ENCODE results near the gene PFDN1. TPM values are rescaled to one million over a fixed set of nuclear protein-coding genes. Genes with fewer than 3 reads are reported as not detected.
A peak's percentile ranks its signal among the peaks of the same experiment; 100 is the strongest.
"Not testable (repeated sequence)": the region's sequence is repeated elsewhere in the genome, so short reads cannot be mapped to it uniquely, and the experiment has no call there.

The PFDN1 gene, protein sequence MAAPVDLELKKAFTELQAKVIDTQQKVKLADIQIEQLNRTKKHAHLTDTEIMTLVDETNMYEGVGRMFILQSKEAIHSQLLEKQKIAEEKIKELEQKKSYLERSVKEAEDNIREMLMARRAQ
- 94.0 TPM for polyA plus RNA-seq (2013, experiment 1 of 2; ENCODE audit: insufficient read length)
- polyA plus RNA-seq (2013, experiment 2 of 2; ENCODE audit: insufficient read length) = 89.7 TPM

DNA sequence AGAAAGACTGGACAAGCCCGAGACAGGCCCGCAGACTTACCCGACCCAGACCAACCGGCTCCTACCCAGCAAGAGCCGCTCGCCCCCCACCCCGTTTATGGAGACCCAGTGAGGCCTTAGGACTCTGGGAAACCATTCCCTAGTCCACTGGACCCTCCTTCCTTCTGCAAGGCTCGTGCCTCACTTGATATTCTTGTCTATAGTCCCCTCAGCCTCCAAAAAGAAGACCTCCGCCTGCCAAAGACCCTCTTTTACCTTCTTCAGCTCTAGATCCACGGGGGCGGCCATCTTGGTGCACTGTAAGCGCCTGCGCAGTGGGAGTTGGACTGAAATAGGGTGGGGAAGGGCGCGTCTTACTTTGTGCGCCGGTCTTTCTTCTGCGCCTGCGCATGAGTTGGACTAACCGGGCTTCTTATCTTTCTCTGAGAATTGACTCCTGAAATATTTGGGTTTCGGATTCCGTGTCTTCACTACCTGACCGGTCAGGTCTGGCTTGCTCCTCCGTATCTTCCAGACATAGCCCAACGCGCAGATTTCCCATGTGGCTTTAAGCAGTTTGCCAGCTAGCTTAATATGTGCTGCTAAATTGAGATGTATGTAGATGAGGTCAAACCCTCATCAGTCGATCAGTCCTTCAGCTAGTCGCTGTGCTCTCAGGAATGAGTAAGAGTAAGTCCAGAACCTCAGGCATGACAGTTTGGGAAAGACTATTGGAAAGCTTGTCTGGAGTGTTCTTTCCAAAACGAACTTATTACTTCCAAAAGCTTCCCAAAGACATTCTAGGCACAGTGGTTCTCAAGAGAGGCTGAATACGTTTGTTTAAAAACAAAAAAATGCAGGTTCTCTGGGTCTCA is at the start of gene PFDN1:
TSS of gene PFDN1 (minus strand) at position 316 of the 854 bp plus-strand sequence. CDS start at position 288, 28 bp downstream.
- peak; percentile 96 for DNase-seq

DNA sequence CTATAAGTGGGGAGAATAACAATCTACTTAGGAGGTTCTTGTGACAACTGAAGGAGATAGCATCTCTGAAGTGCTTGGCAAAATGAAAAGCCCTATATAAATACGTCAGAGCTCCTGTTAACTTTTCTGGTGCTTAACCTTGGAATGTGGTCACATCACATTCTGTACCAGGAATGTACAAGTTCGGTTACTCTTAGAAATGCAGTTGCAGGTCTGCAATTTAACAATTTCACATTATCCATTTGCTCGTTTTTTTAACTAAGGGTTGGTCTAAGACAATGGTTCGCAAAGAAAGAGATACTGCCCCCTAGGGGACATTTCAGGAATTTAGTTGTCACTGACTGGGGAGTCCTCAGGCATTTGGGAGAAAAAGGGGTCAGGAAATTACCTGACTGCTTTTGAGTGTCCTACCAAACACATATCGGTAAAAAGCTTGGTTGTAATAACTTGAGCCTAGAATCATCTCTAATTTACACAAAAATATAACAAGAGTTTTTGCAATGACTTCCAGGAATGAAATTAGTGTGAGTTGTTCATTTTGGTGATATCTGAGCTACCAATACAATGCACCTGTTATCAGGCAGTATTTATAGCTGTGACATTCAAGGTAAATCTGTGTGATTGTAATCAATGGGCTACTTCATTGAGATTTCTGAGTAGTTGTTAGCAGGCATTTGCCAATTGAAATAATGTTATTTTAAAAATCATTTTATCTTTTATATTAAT is 48.9 kb upstream of the PFDN1 start:
- DNase-seq = peak; percentile 62

DNA sequence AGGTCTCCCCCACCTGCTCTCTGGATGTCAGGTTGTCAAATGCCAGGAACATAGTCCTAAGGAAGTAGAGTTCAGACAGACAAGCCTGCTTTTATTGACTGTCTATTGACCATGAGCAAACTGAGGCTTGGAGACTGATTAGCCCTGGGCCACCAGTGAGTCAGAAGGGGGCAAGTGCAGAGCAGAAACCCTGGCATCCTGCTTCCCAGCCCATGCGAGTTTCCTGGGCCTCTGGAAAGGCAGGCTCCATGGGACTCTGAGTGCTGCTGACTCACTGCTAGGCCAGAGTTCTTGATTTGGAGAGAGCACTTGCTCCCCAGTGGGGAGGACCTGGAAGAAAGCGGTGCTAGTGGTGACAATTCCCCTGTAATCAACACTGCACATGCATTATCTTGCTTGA is 46.3 kb upstream of the PFDN1 start:
- DNase-seq = no peak

DNA sequence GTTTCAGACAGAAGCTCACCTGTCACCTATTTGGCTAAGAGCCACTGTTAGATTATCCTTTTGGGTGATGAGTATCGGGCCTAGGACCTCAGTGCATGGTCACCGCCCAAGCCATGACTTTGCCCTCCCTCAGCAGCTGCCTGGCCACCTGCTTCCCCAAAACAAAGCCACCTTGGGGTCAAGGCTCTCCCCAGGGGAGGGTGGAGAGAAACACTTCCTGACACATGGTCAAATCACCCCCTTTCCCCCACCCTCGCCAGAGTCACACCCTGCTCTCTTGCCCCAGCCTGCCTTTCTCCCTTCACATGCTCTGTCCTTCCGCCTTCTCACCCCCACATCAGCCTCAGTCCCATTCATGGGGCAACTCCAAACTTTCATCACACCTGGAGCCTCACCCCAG is 45.2 kb upstream of the PFDN1 start:
- no peak for DNase-seq

DNA sequence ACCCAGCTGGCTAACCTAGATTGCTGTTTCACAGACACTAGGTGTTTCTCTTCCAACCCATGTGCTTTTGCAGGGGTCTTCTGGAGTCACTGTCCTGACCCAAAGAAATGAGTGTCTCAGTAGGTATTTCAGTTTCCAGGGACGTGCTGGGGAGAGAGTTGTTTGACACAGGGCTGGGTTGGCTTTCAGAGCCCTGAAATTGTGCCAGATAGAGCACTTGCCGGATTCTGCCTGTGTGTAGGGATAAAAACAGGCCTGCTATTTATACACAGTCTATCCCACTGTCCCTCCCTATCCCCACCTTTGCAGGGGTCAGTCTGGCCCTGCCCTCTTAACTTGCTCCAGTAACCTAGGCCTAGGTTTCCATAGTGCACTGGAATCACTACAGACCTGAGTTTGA is 44.5 kb upstream of the PFDN1 start:
- no peak for DNase-seq

DNA sequence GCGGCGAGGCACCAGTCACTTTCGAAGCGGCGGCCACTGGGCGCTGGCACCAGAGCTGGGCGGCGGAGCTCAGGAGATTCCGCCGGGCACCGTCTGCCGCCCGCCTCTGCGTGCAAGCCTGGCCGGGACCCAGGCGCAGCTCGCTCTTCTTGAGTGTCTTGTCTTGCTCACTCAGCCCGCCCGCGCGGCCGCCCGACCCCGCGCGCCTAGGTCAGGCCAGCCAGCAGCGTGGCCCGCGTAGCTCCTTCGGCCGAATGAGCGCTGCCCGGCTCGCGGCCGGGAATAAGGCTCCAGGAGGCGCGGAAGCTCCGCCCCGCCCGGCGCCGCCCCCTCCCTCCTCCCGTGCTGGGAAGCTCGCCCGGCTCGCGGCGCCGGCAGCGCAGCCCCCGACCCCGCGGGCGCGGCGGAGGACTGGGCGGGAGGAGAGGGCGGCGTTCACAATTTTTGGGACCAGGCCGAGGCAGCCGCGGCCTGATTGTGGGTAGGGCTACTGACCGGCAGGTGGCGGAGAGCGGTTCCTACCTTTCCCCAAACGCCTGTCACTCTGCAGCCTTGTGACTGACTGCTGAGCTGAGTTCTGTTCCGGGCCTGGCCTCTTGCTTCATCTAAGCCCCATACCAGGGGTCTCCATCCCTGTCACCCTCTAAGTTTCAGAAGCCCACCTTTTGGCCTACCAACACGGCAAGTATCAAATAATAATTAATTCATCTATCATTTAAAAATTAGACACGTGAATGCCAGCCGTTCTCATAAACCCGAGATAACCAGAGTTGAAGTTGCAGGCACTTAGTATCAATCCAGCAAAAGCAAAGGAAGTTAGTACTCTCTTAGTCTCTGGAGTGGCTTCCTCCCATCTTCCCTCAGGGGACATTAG is 43.7 kb upstream of the PFDN1 start, which contains the start of gene HBEGF:
TSS of gene HBEGF (minus strand) at position 256 of the 874 bp plus-strand sequence. CDS start 275 bp downstream, outside the sequence.
- DNase-seq = peak; percentile 59

DNA sequence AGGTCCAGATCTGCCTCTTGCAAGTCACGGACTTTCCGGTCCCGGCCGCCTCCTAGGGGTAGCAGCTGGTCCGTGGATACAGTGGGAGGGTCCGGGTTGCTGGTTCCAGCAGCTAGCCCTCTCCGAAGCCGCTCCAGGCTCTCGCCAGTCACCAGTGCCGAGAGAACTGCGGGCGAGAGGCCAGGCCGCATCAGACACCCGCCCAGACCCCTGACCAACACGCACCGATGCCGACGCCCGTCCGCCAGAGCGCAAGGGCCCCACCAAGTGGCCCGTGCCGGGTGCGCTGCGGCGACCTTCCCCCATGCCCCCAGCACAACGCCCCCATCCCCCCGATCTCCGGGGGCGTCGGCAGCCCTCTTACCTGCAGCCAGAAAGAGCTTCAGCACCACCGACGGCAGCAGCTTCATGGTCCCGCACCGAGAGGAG is 43.0 kb upstream of the PFDN1 start:
- peak; percentile 58 for DNase-seq

DNA sequence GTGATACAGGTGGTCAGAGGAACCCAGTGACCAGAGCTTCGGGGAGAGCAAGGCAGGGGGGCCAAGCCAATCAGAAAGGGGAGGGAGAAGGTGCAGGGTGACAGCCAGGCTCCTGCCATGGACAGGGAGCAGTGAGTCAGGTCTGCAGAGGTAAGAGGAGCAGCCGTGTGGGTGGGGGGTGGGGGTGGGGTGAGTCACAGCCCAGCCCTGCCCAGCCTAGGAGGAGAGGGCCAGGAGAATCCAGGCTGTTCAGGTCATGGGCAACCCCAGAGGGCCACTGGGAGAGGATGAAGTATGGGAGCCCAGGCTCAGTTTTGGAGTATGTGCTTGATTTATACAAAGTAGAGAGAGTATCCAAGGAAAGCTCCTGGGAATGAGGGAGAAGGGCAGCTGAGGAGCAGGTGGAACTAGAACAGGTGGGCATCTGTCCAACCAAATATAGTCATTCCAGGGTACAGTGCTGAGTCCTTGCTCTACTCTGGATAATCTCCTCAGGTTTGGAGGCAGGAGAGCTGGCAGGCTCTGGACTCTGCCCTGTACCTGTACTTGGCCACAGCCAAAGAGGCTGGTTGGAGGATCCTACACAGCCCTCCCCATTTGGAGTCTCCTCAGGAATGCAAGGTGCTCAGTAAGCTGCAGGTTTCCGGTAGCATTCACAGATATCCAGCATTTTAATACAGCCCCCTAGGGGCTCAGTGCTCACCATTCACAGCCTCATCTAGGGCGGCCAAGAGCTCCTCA is 42.0 kb upstream of the PFDN1 start:
- DNase-seq = no peak

DNA sequence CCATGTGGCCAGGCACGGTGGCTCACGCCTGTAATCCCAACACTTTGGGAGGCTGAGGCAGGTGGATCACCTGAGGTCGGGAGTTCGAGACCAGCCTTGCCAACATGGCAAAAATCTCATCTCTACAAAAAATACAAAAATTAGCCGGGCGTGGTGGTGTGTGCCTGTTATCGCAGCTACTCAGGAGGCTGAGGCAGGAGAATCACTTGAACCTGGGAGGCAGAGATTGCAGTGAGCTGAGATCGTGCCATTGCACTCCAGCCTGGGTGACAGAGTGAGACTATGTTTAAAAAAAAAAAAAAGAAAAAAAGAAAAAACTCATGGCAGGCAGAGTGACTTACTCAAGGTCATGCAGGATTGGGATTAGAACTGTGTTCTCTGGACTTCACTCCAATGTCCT is 40.9 kb upstream of the PFDN1 start:
- DNase-seq = not testable (repeated sequence)

DNA sequence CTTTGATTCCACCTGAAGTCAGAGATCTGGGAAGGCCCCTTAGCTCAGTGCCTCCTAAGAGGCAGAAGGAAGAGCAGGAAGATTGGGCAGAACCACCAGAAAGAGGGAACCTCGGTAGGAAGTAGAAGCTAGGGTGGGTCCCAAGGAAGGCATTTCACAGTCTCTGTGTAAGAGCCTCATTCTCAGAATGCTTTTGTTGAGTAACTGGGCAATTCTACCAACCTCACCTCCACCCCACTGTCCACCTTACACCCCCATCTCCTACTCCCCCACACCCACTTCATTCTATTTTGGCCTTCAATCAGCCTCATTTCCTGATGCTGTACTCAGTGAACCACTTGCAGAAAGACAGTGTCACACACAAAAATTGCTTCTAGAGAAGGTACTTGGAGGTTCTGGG is 40.0 kb upstream of the PFDN1 start:
- no peak for DNase-seq

DNA sequence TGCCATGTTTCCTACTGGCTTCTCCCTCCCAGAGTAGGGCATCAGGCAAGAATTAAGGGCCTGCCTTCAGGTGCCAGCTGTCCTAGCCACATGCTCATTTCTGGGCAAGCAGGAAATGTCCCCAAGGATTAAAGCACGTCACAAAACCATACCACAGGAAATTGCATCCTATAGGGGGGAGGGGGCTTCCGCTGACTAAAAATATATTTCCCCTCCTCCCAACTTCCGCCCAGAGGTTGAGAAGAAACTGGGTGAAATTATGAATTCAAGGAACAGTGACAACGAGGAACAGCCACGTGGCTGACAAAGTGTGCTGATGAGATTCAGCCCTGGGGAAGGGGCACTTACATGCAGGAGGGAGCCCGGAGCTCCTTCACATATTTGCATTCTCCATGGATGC is 39.4 kb upstream of the PFDN1 start:
- no peak for DNase-seq

DNA sequence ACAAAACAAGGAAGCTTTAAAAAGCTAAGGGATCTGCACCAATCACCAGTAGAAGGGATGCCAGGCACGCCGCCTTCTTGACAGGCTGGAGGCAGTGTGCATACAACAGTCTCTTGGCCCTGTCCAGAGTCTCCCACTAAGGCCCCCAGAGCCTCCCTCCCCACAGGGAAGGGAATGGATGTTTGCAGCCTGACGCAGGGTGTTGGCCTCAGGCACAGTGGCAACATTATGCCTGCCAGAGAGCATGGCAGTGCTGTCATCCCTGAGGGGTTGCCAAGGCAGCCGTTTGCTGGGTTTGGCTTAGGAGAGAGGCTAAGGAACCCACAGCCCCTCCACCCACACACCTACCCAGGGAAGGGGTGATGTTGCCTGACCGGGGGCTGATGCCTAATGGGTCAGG is 38.7 kb upstream of the PFDN1 start:
- no peak for DNase-seq

DNA sequence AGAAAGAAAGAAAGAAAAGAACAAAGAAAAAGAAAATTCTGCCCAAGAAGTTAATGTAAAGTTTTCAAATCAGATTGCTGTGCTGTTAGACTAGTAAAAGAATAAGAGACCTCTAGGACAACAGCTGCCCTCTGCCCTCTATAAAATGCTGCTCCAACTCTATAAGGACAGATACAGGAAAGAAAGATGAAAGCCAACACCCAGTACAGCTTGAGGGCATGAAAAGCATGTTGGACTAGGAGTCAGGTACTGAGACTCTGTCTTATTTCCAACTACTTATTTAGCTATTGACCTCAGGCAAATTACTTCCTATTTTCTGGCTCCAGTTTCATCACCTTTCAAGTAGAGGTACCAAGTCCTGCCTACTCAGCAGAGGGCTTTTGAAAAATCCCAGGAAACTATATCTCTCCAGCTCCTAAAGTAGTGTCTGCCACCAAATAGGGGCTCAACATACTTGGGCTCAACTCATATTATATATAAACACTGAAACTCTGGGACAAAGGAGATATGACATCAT is 37.8 kb upstream of the PFDN1 start:
- no peak for DNase-seq

DNA sequence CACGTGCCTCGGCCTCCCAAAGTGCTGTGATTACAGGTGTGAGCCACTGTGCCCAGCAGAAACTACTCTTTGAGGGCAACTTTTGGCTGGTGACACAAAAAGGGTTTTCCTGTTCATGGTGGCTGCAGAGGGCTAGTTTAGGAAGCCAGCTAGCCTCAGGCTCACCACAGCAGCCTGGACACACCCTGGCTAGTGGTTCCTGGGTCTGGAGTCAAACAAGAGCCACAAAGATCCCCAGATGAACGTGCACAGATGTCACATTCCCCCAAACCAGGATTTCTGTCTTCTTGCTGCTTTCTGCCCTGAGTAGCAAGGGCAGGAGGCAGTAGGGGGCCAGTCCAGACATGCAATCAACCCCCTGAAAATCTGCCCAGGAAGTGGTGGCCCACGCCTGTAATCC is 36.7 kb upstream of the PFDN1 start:
- no peak for DNase-seq

DNA sequence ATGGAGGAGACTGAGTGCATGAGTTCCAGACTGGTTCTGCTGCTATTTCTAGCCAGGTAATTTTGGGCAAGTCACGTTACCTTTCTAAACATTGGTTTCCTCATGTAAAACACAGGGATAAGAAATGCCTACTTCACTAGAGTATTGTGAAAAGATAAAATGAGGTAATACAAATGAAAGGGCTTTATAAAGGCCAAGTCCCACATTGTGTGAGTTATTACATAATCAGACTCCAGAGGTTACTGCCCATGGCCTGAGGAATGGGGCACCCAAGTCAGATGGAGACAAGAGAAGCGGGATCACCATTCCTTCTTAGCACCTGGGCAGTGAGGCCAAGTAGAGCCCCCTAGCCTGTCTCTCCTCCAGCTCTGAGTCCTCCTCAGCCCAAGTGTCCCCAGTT is 36.0 kb upstream of the PFDN1 start:
- DNase-seq = no peak

DNA sequence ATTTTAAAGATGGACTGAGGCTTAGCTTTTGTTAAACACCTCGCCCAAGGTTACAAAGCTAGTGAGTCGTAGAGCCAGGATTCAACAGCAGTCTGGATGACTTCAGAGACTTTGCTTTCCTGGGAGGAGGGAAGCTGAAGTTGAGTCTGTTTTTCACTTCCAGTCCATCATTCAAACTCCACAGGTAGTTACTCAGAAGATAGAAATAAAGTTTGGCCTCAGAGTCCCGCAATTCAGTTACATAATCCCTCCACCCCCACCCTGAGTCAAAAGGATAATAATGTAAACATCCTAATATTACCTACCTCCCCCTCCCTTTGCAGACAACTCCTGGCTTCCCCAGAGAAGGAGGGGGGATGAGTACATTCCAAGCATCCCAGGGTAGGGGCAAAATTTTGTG is 35.4 kb upstream of the PFDN1 start:
- peak; percentile 44 for DNase-seq

DNA sequence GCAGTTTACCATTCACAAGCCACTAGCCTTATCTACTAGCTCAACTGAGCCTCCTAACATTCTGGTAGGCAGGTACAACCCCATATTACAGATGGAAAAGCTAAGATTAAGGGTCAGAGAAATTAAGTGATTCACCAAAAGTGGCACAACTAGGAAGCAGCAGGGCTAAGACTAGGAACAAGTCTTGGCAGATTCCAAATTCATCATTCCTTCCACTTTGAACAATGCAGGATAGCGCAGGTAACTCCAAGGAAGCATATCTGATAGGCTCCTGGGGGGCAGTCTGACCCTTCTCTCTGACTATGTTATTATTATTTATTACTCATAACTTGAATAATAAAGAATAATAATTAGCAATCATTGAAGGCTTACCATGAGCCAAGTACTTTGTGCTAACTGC is 35.0 kb upstream of the PFDN1 start:
- DNase-seq = no peak

DNA sequence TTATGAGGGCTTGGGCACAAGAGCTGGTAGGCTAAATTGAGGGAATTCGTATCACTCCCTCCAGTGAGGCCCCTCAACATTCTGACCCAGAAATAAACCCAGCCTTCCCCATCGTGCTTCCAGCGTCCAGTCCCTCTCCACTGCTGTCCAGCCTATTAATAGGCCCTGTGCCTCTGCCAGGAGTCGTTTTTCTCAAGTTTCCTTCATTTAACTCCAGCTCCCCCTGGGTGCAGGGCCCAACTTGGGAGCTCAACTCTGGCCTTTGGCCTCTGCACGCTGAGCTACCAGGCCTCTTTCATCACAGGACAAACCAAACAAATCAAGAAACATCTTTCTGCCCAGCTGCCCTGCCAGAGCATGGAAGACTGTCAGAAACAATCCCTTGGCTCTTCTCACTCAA is 33.5 kb upstream of the PFDN1 start:
- DNase-seq = no peak

DNA sequence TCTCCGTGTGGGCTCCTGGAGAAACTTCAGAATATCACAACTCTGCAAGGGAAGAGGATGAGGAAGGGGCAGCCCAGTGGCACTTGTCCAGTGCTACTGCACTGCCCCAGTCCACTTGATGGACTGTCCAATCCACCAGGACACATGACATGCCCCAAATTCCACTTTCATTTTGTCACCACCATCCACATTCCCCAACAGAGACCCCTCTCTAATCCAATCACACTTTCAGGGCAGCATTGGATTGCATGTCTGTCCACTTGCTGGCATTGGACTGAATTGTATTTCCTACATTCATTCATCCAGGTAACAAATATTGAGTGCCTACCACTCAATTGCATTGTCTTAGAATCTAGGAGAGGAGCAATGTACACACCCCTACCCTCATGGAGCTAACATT is 28.7 kb upstream of the PFDN1 start:
- DNase-seq = no peak

DNA sequence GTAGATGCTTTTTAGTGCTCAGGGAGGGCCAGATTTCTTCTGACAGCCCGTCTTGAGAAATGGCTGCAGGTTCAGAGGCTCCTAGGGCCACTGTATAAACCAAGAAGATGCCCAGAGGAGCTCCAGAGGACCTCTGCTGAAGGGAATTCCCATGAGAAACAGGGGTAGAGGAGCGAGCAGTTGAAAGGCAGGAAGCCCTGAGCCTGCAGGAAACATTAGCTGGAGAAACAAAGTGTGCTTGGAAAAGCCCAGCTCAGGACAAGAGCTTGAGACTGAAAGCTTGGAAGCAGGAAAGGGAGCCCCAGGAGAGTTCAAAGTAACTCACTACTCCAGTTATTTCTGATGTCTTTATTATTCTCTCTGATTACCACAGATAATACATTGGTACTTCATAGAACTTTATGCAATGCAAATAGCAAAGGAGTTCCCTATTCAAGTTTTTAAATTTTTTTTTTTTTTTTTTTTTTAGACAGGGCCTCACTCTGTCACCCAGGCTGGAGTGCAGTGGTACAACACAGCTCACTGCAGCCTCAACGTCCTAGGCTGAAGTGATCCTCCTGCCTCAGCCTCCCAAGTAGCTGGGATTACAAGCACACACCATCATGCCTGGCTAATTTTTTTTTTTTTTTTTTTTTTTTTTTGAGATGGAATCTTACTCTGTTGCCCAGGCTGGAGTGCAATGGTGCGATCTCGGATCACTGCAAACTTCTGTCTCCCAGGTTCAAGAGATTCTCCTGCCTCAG is 27.0 kb upstream of the PFDN1 start:
- no peak for DNase-seq

All from fibroblast of skin of abdomen (primary cell).